Measurements from ENCODE around the gene UVSSA.

UVSSA gene

DNA sequence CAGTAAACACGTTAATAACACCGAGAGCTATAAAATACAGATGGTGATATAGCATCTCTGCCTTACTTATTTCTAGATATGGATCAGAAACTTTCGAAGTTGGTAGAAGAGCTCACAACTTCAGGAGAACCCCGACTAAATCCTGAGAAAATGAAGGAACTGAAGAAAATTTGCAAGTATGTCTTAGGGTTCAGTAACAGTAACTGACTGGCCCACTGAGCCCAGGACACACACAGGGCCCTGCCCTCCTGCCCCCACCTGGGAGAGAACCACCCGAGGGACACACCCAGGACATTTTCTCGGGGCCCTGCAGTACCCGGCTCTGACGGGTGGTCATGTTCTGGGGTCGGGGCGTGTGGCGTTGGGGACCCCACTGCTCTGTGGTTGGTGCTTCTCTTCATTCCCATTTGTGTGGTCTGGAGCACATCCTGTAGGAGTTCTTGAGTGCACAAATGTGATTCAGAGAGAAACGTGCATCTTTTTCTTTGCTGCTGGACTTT is 1.1 kb downstream of the UVSSA start:
- H3K4me3 ChIP-seq (ENCODE audit: low read length) = peak overlapping the region; percentile 74
- no peak for DNase-seq (ENCODE audit: low read depth)

DNA sequence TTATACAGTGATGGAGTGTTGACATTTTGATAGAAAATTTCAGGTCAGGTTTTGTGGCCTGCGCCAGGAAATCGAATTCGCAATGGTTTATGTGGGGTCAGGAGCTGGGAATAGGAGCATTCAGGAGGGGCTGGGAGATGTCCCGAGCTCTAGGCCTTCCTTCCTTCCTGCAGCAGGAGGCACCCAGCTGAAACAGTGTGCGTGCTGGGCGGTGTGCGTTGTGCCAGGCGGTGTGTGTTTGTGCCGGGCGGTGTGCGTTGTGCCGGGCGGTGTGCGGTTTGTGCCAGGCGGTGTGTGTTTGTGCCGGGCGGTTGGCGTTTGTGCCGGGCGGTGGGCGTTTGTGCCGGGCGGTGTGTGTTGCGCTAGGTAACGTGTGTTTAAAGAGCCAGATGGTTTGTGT is 1.7 kb downstream of the UVSSA start:
- no peak overlapping the region for H3K4me3 ChIP-seq (ENCODE audit: low read length)
- TF ChIP-seq, protein P1, sequence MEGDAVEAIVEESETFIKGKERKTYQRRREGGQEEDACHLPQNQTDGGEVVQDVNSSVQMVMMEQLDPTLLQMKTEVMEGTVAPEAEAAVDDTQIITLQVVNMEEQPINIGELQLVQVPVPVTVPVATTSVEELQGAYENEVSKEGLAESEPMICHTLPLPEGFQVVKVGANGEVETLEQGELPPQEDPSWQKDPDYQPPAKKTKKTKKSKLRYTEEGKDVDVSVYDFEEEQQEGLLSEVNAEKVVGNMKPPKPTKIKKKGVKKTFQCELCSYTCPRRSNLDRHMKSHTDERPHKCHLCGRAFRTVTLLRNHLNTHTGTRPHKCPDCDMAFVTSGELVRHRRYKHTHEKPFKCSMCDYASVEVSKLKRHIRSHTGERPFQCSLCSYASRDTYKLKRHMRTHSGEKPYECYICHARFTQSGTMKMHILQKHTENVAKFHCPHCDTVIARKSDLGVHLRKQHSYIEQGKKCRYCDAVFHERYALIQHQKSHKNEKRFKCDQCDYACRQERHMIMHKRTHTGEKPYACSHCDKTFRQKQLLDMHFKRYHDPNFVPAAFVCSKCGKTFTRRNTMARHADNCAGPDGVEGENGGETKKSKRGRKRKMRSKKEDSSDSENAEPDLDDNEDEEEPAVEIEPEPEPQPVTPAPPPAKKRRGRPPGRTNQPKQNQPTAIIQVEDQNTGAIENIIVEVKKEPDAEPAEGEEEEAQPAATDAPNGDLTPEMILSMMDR (IDR thresholded peaks at IDR 0.05; ENCODE audit: insufficient read depth, low read depth, low read length, missing control alignments) = no peak
- DNase-seq (ENCODE audit: low read depth) = no peak

More for the DNA sequence above, 1.1 kb downstream of the UVSSA start:
- TF ChIP-seq, protein P1 (IDR thresholded peaks at IDR 0.05; ENCODE audit: insufficient read depth, low read depth, low read length, missing control alignments) = no peak

DNA sequence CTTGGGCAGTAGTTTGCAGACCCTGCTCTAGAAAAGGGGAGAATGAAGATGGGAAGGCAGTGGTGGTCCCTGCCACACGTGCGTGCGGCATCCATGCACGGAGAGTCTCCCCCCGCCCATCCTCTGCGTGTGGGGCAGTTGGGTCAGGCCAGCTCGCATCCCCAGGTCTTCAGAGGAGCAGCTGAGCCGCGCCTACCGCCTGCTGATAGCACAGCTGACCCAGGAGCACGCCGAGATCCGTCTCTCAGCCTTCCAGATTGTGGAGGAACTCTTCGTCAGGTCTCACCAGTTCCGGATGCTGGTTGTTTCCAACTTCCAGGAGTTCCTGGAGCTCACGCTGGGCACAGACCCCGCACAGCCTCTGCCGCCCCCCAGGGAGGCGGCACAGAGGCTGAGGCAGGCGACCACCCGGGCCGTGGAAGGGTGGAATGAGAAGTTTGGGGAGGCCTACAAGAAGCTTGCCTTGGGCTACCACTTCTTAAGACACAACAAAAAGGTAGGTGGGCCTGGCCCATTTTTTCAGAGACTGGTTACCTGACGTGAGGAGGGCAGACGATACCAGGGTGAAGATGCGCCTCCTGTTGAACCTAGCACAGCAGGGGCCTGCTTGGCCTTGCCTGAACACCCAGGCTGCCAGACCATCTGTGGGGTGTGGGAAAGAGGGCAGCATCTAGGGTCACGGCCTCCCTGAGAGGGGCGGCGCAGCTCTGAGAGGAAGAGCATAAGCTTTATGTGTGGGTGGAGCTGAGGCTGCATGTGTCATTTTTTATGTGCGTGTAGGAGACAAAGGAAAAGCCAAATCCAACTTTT is 2.6 kb downstream of the UVSSA start:
- no peak for DNase-seq (ENCODE audit: low read depth)
- H3K4me3 ChIP-seq (ENCODE audit: low read length) = no peak overlapping the region
- TF ChIP-seq, protein P1 (IDR thresholded peaks at IDR 0.05; ENCODE audit: insufficient read depth, low read depth, low read length, missing control alignments) = no peak

DNA sequence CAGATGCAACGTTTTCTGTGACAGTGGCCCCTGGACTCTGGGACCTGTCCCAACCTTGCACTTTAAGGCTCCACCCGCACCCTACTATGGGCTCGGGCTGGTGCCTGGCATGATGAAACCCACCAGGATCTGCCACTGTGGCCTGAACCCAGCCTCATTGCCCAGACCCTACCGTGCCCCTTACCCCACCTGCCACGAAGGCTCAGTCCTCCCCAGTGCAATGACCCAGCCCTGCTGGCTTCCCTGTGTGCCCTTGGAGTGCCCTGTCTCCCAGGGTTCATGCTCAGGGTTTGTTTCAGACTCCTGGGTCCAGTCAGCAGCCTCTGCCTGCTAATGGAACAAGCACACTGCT is 3.1 kb downstream of the UVSSA start:
- H3K4me3 ChIP-seq (ENCODE audit: low read length) = no peak overlapping the region
- TF ChIP-seq, protein P1 (IDR thresholded peaks at IDR 0.05; ENCODE audit: insufficient read depth, low read depth, low read length, missing control alignments) = no peak
- DNase-seq (ENCODE audit: low read depth) = no peak

DNA sequence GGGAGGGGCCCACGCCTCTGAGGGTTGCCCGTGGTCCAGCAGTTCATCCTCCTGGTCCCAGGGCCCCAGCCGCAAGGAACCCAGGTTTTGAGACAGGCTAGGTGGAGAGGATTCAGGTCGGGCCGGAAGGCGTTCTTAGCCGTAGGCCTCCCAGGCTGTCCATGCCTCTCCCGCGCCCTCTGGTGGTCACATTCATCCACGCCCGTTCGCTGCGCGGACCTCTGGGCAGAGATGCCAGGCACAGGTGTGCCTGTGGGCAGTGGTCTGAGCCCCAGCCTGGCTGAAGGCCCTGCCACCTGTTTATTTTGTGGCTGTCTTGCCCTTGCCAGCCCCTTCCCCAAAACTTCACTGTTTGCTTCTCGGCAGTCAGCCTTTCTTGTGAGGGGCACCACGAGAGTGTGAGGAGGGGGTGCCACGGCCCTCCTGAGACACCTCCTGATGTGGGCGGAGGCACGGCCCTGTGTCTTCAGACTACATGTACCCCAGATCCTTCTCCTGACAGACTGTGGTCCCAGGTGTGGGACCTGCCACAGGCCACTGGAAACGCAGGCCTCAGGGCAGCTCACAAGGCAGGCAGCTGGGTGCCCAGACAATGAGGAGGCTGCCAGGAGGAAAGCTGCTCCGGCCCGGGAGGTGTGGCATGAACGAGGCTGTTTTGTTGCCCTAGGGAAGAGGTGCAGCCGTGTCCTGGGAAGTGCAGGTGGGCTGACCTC is 5.0 kb downstream of the UVSSA start:
- TF ChIP-seq, protein P1 (IDR thresholded peaks at IDR 0.05; ENCODE audit: insufficient read depth, low read depth, low read length, missing control alignments) = peak; percentile 96
- H3K4me3 ChIP-seq (ENCODE audit: low read length) = no peak overlapping the region
- peak; percentile 82 for DNase-seq (ENCODE audit: low read depth)

DNA sequence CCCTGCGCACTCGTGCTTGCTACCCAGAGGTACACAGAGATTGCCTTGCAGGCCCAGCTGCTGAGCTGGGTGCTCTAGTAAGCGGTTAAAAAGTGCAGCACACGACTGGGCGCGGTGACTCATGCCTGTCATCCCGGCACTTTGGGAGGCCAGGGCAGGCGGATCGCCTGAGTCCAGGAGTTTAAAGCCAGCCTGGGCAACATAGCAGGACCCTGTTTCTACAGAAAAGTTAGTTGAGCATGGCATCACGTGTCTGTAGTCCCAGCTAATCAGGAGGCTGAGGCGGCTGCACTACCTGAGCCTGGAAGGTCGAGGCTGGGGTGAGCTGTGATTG is 5.5 kb downstream of the UVSSA start:
- DNase-seq (ENCODE audit: low read depth) = no peak
- TF ChIP-seq, protein P1 (IDR thresholded peaks at IDR 0.05; ENCODE audit: insufficient read depth, low read depth, low read length, missing control alignments) = no peak
- H3K4me3 ChIP-seq (ENCODE audit: low read length) = no peak overlapping the region
